M059J (cell line): ENCODE results near the gene KRTAP19-3. TPM values are rescaled to one million over a fixed set of nuclear protein-coding genes. Genes with fewer than 3 reads are reported as not detected.

Experiments
- total RNA-seq: library from RNA; depleted of rRNA; stranded (reverse); fragments of >200 nt; shearing (Covaris generic); gene quantifications from 2 replicates; pipeline ENCODE4 v1.2.3, GENCODE V29; 2014; rRNA removed

The KRTAP19-3 gene
- total RNA-seq, 1 experiment from 2014 or later = not detected

Other genes starting within 250 kb of the KRTAP19-3 start
- not detected in 2 replicates for gene KRTAP24-1, start 209.1 kb downstream of the KRTAP19-3 start, total RNA-seq
- gene KRTAP25-1, start 202.5 kb downstream of the KRTAP19-3 start, total RNA-seq = not detected in 2 replicates
- gene KRTAP26-1, start 171.7 kb downstream of the KRTAP19-3 start, total RNA-seq = not detected in 2 replicates
- not detected in 2 replicates for gene KRTAP27-1, start 154.3 kb downstream of the KRTAP19-3 start, total RNA-seq
- not detected in 2 replicates for gene KRTAP23-1, start 143.4 kb downstream of the KRTAP19-3 start, total RNA-seq
- not detected in 2 replicates for gene KRTAP13-2, start 119.7 kb downstream of the KRTAP19-3 start, total RNA-seq
- not detected in 2 replicates for gene KRTAP13-1, start 96.0 kb downstream of the KRTAP19-3 start, total RNA-seq
- gene KRTAP13-3, start 66.1 kb downstream of the KRTAP19-3 start, total RNA-seq = not detected in 2 replicates
- gene KRTAP13-4, start 61.8 kb downstream of the KRTAP19-3 start, total RNA-seq = not detected in 2 replicates
- gene KRTAP15-1, start 51.7 kb downstream of the KRTAP19-3 start, total RNA-seq = not detected in 2 replicates
- not detected in 2 replicates for gene KRTAP19-1, start 11.6 kb downstream of the KRTAP19-3 start, total RNA-seq
- not detected in 2 replicates for gene KRTAP19-2, start 4.6 kb downstream of the KRTAP19-3 start, total RNA-seq
- gene KRTAP19-4, start 5.2 kb upstream of the KRTAP19-3 start, total RNA-seq = not detected in 2 replicates
- gene KRTAP19-5, start 10.1 kb upstream of the KRTAP19-3 start, total RNA-seq = not detected in 2 replicates
- gene KRTAP19-6, start 49.9 kb upstream of the KRTAP19-3 start, total RNA-seq = not detected in 2 replicates
- gene KRTAP19-7, start 69.3 kb upstream of the KRTAP19-3 start, total RNA-seq = not detected in 2 replicates
- gene KRTAP22-2, start 98.4 kb upstream of the KRTAP19-3 start, total RNA-seq = not detected in 2 replicates
- not detected in 2 replicates for gene KRTAP6-3, start 100.4 kb upstream of the KRTAP19-3 start, total RNA-seq
- not detected in 2 replicates for gene KRTAP6-2, start 106.9 kb upstream of the KRTAP19-3 start, total RNA-seq
- gene KRTAP22-1, start 109.1 kb upstream of the KRTAP19-3 start, total RNA-seq = not detected in 2 replicates
- not detected in 2 replicates for gene KRTAP6-1, start 121.9 kb upstream of the KRTAP19-3 start, total RNA-seq
- gene KRTAP20-1, start 124.4 kb upstream of the KRTAP19-3 start, total RNA-seq = not detected in 2 replicates
- not detected in 2 replicates for gene KRTAP20-4, start 128.6 kb upstream of the KRTAP19-3 start, total RNA-seq
- gene KRTAP20-2, start 143.2 kb upstream of the KRTAP19-3 start, total RNA-seq = not detected in 2 replicates
- not detected in 2 replicates for gene KRTAP20-3, start 150.9 kb upstream of the KRTAP19-3 start, total RNA-seq
- gene KRTAP21-3, start 226.8 kb upstream of the KRTAP19-3 start, total RNA-seq = not detected in 2 replicates